ENCODE measurements around the gene SSH2.

The SSH2 gene

GRCh38 chr17:29595943-29596774 is 333.9 kb downstream of the SSH2 start:
- no peak for DNase-seq

GRCh38 chr17:29595107-29595942 is 334.7 kb downstream of the SSH2 start:
- no peak for DNase-seq

- DNase-seq = no peak
Observed at GRCh38 chr17:29594519-29595090, 335.4 kb downstream of the SSH2 start.

- no peak for DNase-seq
Observed at GRCh38 chr17:29593591-29594518, 336.2 kb downstream of the SSH2 start.

- no peak for DNase-seq
Observed at GRCh38 chr17:29592850-29593551, 337.0 kb downstream of the SSH2 start, which contains the start of gene ANKRD13B. TSS of gene ANKRD13B (plus strand) at chr17:29593132. CDS start at chr17:29593622, 490 bp downstream.

- DNase-seq = peak; percentile 83
Observed at GRCh38 chr17:29591737-29592608, 338.1 kb downstream of the SSH2 start.

GRCh38 chr17:29591146-29591736 is 338.8 kb downstream of the SSH2 start:
- DNase-seq = no peak

GRCh38 chr17:29590411-29591145 is 339.4 kb downstream of the SSH2 start:
- no peak for DNase-seq

- peak; percentile 80 for DNase-seq
Observed at GRCh38 chr17:29589524-29590410, 340.3 kb downstream of the SSH2 start, which contains the start of gene GIT1. TSS of gene GIT1 (minus strand) at chr17:29589648. CDS start at chr17:29589378, 270 bp downstream.

- DNase-seq = peak; percentile 58
Observed at GRCh38 chr17:29588562-29589411, 341.2 kb downstream of the SSH2 start.

GRCh38 chr17:29588017-29588561 is 341.9 kb downstream of the SSH2 start:
- no peak for DNase-seq

GRCh38 chr17:29587591-29587990 is 342.4 kb downstream of the SSH2 start:
- no peak for DNase-seq

- DNase-seq = no peak
Observed at GRCh38 chr17:29586676-29587469, 343.2 kb downstream of the SSH2 start.

- DNase-seq = no peak
Observed at GRCh38 chr17:29585080-29585751, 344.8 kb downstream of the SSH2 start.

- no peak for DNase-seq
Observed at GRCh38 chr17:29584452-29585079, 345.5 kb downstream of the SSH2 start.
